ENCODE data around the gene PTGIR.

- TF ChIP-seq CTCF (IDR thresholded peaks at IDR 0.05; ENCODE audit: low read depth, low read length) (no peak), EZH2phosphoT487 (IDR thresholded peaks at IDR 0.05; ENCODE audit: low read depth) (no peak)
These were observed 6.1 kb downstream of the PTGIR start for GRCh38 chr19:46618670-46619231.

Data from OCI-LY3 (cell line).